ENCODE data around the gene HAPLN2. TPM values are rescaled to one million over a fixed set of nuclear protein-coding genes. Genes with fewer than 3 reads are reported as not detected.

The HAPLN2 gene
- 0.25 and 0.44 TPM in 2 replicates for total RNA-seq (2012; rRNA removed)

GRCh38 chr1:156618853-156619581 lies at the start of gene HAPLN2:
TSS of gene HAPLN2 (plus strand) at chr1:156619415. CDS start at chr1:156623491, 4,076 bp downstream.
- Histone ChIP-seq H3K36me3 (ENCODE audit: insufficient read depth, low read length) (no peaks in the 10 kb centered on the region), H3K27me3 (ENCODE audit: control insufficient read depth, insufficient read depth, low read length) (peaks cover 59% of the 10 kb centered on the region), H3K9ac (ENCODE audit: low read depth, low read length) (no peak within 1 kb of the TSS), H3K4me1 (ENCODE audit: control insufficient read depth, insufficient read depth, low read length) (peaks cover 11% of the 10 kb centered on the region), H3K4me3 (ENCODE audit: low read length) (no peak within 1 kb of the TSS), H3K9me3 (replicated peaks; ENCODE audit: low read length) (no peaks in the 10 kb centered on the region), H3K4me2 (ENCODE audit: low read length) (no peak within 1 kb of the TSS)

DNA sequence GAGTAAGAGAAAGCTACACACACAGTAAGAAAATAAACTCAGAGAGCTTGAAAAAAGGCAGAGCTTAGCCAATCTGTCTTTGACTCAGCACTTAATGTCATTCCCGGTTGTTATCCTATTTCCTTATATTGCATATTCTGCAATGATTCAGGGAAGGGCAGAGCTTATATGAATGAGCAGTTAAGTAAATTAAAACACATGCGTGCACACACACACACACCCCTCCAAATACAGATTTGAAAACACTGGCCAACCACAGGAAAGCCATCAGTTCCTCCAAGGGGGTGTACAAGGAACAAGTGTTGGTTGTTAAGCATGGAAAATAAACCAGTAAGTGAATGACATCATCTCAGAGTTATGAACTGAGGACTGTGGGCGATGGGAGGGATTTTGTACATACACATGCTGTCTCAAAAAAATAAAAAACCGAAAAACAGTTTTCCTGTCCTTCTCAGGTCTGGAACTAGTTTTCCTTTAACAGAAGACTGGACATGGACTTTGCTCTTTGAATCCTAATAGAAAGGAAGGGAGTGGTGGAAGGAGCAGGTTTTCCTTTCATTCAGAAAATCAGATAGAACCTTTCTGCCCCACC lies 47.9 kb upstream of the HAPLN2 start:
- Histone ChIP-seq H3K9ac (ENCODE audit: low read depth, low read length) (peak overlapping the region; percentile 73), H3K4me2 (ENCODE audit: low read length) (peak overlapping the region; percentile 89), H3K36me3 (ENCODE audit: insufficient read depth, low read length) (no peaks in the 10 kb centered on the region), H3K9me3 (replicated peaks; ENCODE audit: low read length) (no peaks in the 10 kb centered on the region), H3K4me1 (ENCODE audit: control insufficient read depth, insufficient read depth, low read length) (peaks cover 15% of the 10 kb centered on the region), H3K27me3 (ENCODE audit: control insufficient read depth, insufficient read depth, low read length) (peaks cover 7% of the 10 kb centered on the region), H3K4me3 (ENCODE audit: low read length) (peak overlapping the region; percentile 78)

DNA sequence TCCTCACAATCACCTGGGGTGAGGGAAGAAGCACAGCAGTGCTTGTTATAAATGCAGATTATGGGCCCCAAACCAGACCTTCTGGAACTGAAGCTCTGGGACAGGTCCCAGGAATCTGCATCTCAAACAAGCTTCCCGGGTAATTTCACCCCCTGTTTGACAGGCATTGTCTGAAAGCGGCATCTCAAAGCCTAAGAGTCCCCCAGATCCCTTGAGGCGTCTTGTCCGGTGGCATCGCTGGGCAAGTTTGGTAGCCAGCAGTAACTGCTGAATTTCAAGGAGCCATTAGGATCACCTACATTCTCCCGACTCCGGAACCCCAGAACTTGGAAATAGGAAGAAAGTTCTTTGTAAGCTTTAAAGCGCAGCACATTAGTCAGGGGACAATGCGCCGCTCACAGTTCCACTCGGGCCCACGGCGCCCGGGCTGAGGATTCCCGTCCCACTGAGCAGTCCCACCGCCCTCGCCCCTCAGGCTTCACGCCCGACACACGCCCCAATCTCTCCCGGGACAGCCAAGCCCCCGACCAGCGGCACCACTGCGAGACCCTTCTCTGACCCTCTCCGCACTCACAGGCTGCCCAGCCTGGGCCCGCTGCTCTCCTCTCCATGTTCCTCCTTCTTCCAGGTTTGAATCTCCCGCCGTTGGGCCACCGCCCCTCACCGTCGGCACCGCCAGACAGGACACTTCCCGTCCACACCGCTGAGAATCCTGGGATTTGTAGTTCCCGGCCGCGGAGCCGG lies 47.1 kb upstream of the HAPLN2 start, which contains the start of gene IQGAP3:
IQGAP3 (minus strand) TSS at position 647 of the 744 bp plus-strand sequence; CDS start at position 611, 36 bp downstream.
- Histone ChIP-seq H3K4me2 (ENCODE audit: low read length) (peak within 1 kb of the TSS; percentile 89), H3K36me3 (ENCODE audit: insufficient read depth, low read length) (no peaks in the 10 kb centered on the region), H3K4me1 (ENCODE audit: control insufficient read depth, insufficient read depth, low read length) (peaks cover 15% of the 10 kb centered on the region), H3K9me3 (replicated peaks; ENCODE audit: low read length) (no peaks in the 10 kb centered on the region), H3K4me3 (ENCODE audit: low read length) (peak within 1 kb of the TSS; percentile 78), H3K27me3 (ENCODE audit: control insufficient read depth, insufficient read depth, low read length) (peaks cover 7% of the 10 kb centered on the region), H3K9ac (ENCODE audit: low read depth, low read length) (peak within 1 kb of the TSS; percentile 73)

DNA sequence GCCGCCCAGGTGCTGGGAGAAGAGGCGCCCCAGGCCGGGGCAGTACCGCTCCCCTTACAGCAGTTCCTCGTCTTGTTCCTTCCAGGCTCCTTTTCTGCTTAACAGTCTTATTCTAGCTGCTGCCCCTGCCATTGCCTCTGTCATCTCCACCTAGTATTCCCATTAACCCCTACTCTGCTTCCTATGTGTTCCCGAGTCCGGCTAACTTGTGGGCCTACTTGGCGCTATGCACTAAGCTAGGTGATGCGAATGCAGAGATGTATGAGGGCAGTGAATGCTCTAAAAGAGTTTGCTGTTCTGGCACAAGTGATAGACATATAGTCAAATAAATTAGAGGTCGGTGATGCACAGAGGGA lies 46.6 kb upstream of the HAPLN2 start:
- Histone ChIP-seq H3K9me3 (replicated peaks; ENCODE audit: low read length) (no peaks in the 10 kb centered on the region), H3K9ac (ENCODE audit: low read depth, low read length) (peak overlapping the region; percentile 73), H3K4me1 (ENCODE audit: control insufficient read depth, insufficient read depth, low read length) (peaks cover 15% of the 10 kb centered on the region), H3K4me2 (ENCODE audit: low read length) (peak overlapping the region; percentile 89), H3K36me3 (ENCODE audit: insufficient read depth, low read length) (no peaks in the 10 kb centered on the region), H3K4me3 (ENCODE audit: low read length) (peak overlapping the region; percentile 78), H3K27me3 (ENCODE audit: control insufficient read depth, insufficient read depth, low read length) (peaks cover 7% of the 10 kb centered on the region)

DNA sequence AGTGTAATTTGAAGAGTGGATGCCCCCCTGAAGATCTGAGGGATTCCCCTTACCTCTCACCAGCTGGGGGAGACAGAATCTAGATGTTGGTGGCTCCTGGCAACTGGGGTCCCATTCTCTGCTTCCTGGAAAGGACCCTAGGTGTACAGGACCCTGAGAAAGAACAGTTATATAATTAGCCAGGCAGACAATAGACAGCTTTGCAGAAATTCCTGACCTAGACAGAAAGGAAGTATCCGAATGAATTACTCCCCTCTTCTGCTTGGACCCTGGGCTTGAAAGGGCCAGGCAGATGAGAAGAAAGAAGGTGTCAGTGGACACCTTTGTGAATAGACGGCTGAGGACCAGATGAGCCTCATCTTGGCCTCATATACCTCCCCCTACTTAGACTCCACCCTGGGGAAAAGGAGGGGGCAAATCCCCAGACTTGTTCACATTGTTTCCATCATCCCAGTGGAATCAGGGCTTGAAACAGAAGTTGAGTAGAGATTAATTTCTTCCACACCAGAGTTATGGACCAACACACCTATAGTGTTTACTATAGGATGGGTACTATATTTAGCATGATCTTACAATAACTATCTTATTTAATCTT lies 45.1 kb upstream of the HAPLN2 start:
- Histone ChIP-seq H3K4me3 (ENCODE audit: low read length) (no peak overlapping the region), H3K4me1 (ENCODE audit: control insufficient read depth, insufficient read depth, low read length) (peaks cover 15% of the 10 kb centered on the region), H3K36me3 (ENCODE audit: insufficient read depth, low read length) (no peaks in the 10 kb centered on the region)

DNA sequence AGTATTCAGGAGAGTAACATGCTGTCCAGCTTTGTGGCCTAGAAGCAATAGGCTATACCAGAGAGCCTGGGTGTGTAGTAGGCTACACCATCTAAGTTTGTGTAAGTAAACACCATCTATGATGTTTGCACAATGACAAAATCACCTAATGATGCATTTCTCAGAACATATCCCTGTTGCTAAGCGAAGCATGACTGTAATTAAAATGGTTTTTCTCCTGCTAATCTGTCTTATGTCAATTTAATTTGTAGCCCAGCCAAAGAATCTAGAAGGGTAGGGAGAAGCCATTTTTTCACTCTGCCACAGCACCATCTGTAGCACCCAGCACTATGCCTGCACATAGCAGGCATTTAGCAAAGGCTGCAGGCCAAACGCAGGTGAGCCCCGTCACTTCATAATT lies 41.7 kb upstream of the HAPLN2 start:
- H3K4me1 ChIP-seq (ENCODE audit: control insufficient read depth, insufficient read depth, low read length), result peaks cover 6% of the 10 kb centered on the region
- no peaks in the 10 kb centered on the region for H3K9me3 ChIP-seq (replicated peaks; ENCODE audit: low read length)
- no peak overlapping the region for H3K4me3 ChIP-seq (ENCODE audit: low read length)
- peaks cover 7% of the 10 kb centered on the region for H3K27me3 ChIP-seq (ENCODE audit: control insufficient read depth, insufficient read depth, low read length)
- no peak overlapping the region for H3K9ac ChIP-seq (ENCODE audit: low read depth, low read length)
- H3K4me2 ChIP-seq (ENCODE audit: low read length), result no peak overlapping the region
- no peaks in the 10 kb centered on the region for H3K36me3 ChIP-seq (ENCODE audit: insufficient read depth, low read length)

More for the DNA sequence above, 45.1 kb upstream of the HAPLN2 start:
- no peaks in the 10 kb centered on the region for H3K9me3 ChIP-seq (replicated peaks; ENCODE audit: low read length)
- peaks cover 7% of the 10 kb centered on the region for H3K27me3 ChIP-seq (ENCODE audit: control insufficient read depth, insufficient read depth, low read length)
- H3K4me2 ChIP-seq (ENCODE audit: low read length), result no peak overlapping the region
- no peak overlapping the region for H3K9ac ChIP-seq (ENCODE audit: low read depth, low read length)

DNA sequence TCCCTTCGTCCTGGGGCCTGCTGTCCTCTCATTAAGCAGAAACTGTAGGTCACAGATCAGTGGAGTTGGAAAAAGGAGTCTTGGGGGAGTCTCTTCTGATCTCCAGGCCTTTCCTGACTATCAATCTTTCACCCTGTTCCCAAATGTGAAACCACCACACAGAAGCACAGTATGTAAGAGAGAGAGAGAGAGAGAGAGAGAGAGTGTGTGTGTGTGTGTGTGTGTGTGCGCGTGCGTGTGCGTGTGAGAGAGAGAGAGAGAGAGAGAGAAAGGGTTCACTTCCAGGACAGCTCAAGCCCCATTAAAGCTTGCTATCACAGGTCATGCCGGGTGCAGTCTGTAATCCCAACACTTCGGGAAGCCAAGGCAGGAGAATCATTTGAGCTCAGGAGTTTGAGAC lies 41.2 kb upstream of the HAPLN2 start:
- Histone ChIP-seq H3K9me3 (replicated peaks; ENCODE audit: low read length) (no peaks in the 10 kb centered on the region), H3K9ac (ENCODE audit: low read depth, low read length) (no peak overlapping the region), H3K4me2 (ENCODE audit: low read length) (no peak overlapping the region), H3K36me3 (ENCODE audit: insufficient read depth, low read length) (no peaks in the 10 kb centered on the region), H3K27me3 (ENCODE audit: control insufficient read depth, insufficient read depth, low read length) (peaks cover 7% of the 10 kb centered on the region), H3K4me3 (ENCODE audit: low read length) (no peak overlapping the region), H3K4me1 (ENCODE audit: control insufficient read depth, insufficient read depth, low read length) (peaks cover 6% of the 10 kb centered on the region)

DNA sequence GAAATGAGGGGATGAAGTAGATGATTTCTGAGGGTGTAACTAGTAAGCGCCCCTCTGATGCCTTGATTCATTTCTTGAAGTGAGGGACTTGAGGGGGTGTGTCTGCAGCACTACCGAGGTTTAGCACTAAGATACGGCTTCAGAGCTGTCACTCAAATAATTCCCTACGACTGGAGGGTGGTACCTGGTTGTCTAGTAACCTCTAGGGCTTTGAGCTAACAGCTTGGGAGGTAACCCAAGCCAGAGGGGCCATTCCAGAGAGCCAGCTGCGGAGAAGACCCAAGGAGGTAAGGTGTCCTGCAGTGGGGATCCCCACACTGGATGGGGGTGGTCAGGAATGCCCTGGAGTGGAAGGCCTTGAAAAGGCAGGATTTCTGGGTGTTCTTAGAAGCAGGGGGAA lies 39.7 kb upstream of the HAPLN2 start, which contains the start of gene TTC24:
TTC24 (plus strand) TSS at position 252 of the 400 bp plus-strand sequence. CDS start 1,642 bp downstream, outside the sequence.
- peaks cover 7% of the 10 kb centered on the region for H3K27me3 ChIP-seq (ENCODE audit: control insufficient read depth, insufficient read depth, low read length)

GRCh38 chr1:156581661-156582387 lies 37.4 kb upstream of the HAPLN2 start:
- Histone ChIP-seq H3K9ac (ENCODE audit: low read depth, low read length) (peak overlapping the region; percentile 70), H3K4me2 (ENCODE audit: low read length) (no peak overlapping the region), H3K4me3 (ENCODE audit: low read length) (no peak overlapping the region), H3K36me3 (ENCODE audit: insufficient read depth, low read length) (no peaks in the 10 kb centered on the region), H3K9me3 (replicated peaks; ENCODE audit: low read length) (no peaks in the 10 kb centered on the region), H3K4me1 (ENCODE audit: control insufficient read depth, insufficient read depth, low read length) (peaks cover 6% of the 10 kb centered on the region), H3K27me3 (ENCODE audit: control insufficient read depth, insufficient read depth, low read length) (no peaks in the 10 kb centered on the region)

More for the DNA sequence above, 39.7 kb upstream of the HAPLN2 start, which contains the start of gene TTC24:
- Histone ChIP-seq H3K4me3 (ENCODE audit: low read length) (no peak within 1 kb of the TSS), H3K36me3 (ENCODE audit: insufficient read depth, low read length) (no peaks in the 10 kb centered on the region), H3K4me2 (ENCODE audit: low read length) (no peak within 1 kb of the TSS), H3K9me3 (replicated peaks; ENCODE audit: low read length) (no peaks in the 10 kb centered on the region), H3K9ac (ENCODE audit: low read depth, low read length) (no peak within 1 kb of the TSS), H3K4me1 (ENCODE audit: control insufficient read depth, insufficient read depth, low read length) (peaks cover 6% of the 10 kb centered on the region)

DNA sequence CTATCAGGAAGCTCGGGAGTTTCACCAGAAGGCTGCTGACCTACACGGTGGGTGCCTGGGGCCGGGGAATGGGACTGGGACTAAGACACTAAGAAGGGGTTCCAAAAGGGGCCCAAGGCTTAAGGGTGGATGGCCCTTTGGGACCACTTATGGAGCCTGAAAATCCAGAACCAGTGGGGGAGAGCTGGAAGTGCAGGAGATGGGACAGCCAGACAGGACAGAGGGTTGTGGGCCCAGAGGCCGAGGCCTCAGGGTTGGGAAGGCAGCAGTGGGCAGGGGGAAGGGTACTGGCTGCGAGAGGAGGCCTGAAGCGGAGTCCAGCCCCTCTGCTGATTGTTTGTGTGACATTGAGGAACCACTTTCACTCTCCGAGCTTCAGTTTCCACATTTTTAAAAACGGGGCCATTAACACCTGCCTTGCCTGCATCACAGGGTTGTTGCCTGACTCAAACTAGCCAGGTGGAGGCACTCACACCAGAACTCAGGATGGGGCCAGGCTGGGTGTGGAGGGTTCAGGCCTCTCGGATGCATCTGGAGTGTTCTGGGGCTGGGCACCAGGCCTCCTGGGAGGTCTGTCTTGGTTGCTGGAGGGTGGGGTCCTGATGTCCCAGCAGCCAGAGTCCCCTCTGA lies 36.7 kb upstream of the HAPLN2 start:
- H3K9ac ChIP-seq (ENCODE audit: low read depth, low read length), result peak overlapping the region; percentile 70
- H3K4me1 ChIP-seq (ENCODE audit: control insufficient read depth, insufficient read depth, low read length), result peaks cover 6% of the 10 kb centered on the region
- H3K4me3 ChIP-seq (ENCODE audit: low read length), result no peak overlapping the region
- no peaks in the 10 kb centered on the region for H3K36me3 ChIP-seq (ENCODE audit: insufficient read depth, low read length)
- no peak overlapping the region for H3K4me2 ChIP-seq (ENCODE audit: low read length)
- no peaks in the 10 kb centered on the region for H3K27me3 ChIP-seq (ENCODE audit: control insufficient read depth, insufficient read depth, low read length)
- H3K9me3 ChIP-seq (replicated peaks; ENCODE audit: low read length), result no peaks in the 10 kb centered on the region

Measured in skeletal muscle satellite cell (primary cell).